Mesendoderm (in vitro differentiated cells): ENCODE results near the gene EIF2B1.
"Not testable (repeated sequence)": the region's sequence is repeated elsewhere in the genome, so short reads cannot be mapped to it uniquely, and the experiment has no call there.

ENCODE experiments used
- DNase-seq: peaks from one replicate; pipeline ENCODE4 v3.0.0; 2013
- H2AK5ac ChIP-seq: 2 replicates; pipeline ENCODE4 v1.6.1; 2013; ENCODE audit warnings: low read length, inconsistent platforms
- H2BK120ac ChIP-seq: 2 replicates; pipeline ENCODE4 v1.6.1; 2013; ENCODE audit warnings: low read depth, mild to moderate bottlenecking, low read length, moderate library complexity, mixed read lengths
- H2BK15ac ChIP-seq: replicated peaks from 2 replicates; pipeline ENCODE4 v1.6.1; 2013; ENCODE audit warnings: low read depth, mild to moderate bottlenecking, moderate library complexity
- H2BK5ac ChIP-seq: 2 replicates; pipeline ENCODE4 v1.6.1; 2013; ENCODE audit warnings: low read length, inconsistent platforms
- H3K18ac ChIP-seq: 2 replicates; pipeline ENCODE4 v1.6.1; 2013; ENCODE audit warnings: mild to moderate bottlenecking, low read length, mixed read lengths
- H3K23ac ChIP-seq: one replicate; pipeline ENCODE4 v1.6.1; 2013; ENCODE audit warnings: low read length
- H3K27ac ChIP-seq: 2 replicates; pipeline ENCODE4 v1.5.1; 2013; ENCODE audit warnings: low read depth, mild to moderate bottlenecking, inconsistent platforms, low read length, moderate library complexity
- H3K27me3 ChIP-seq: 2 replicates; pipeline ENCODE4 v1.6.1; 2013; ENCODE audit warnings: low read length, control low read depth, mild to moderate bottlenecking, inconsistent platforms; ENCODE audit not compliant: insufficient read depth, poor library complexity
- H3K36me3 ChIP-seq: 2 replicates; pipeline ENCODE4 v1.6.1; 2013; ENCODE audit warnings: low read length, inconsistent platforms; ENCODE audit not compliant: control insufficient read depth, insufficient read depth
- H3K4ac ChIP-seq: one replicate; pipeline ENCODE4 v1.6.1; 2013; ENCODE audit warnings: low read depth, mild to moderate bottlenecking, low read length, moderate library complexity
- H3K4me1 ChIP-seq: 2 replicates; pipeline ENCODE4 v1.6.1; 2013; ENCODE audit warnings: low read depth, low read length, inconsistent platforms; ENCODE audit not compliant: control insufficient read depth
- H3K4me2 ChIP-seq: 2 replicates; pipeline ENCODE4 v1.6.1; 2013; ENCODE audit warnings: low read length
- H3K4me3 ChIP-seq: 2 replicates; pipeline ENCODE4 v1.5.1; 2013; ENCODE audit warnings: mild to moderate bottlenecking, low read length
- H3K56ac ChIP-seq: one replicate; pipeline ENCODE4 v1.6.1; 2013; ENCODE audit warnings: low read length
- H3K79me1 ChIP-seq: 2 replicates; pipeline ENCODE4 v1.6.1; 2013; ENCODE audit warnings: low read length, inconsistent platforms
- H3K79me2 ChIP-seq: 2 replicates; pipeline ENCODE4 v1.6.1; 2013; ENCODE audit warnings: mild to moderate bottlenecking, low read length; ENCODE audit not compliant: control insufficient read depth, insufficient read depth
- H3K9ac ChIP-seq: 2 replicates; pipeline ENCODE4 v1.6.1; 2013; ENCODE audit warnings: low read length, inconsistent platforms
- H4K5ac ChIP-seq: one replicate; pipeline ENCODE4 v1.6.1; 2013; ENCODE audit warnings: low read length
- H4K8ac ChIP-seq: one replicate; pipeline ENCODE4 v1.6.1; 2013; ENCODE audit warnings: low read depth, mild to moderate bottlenecking, control low read depth, low read length, moderate library complexity
- WGBS: extraction: QIAGEN DNeasy Blood & Tissue Kit; methylation state at CpG from one replicate; pipeline ENCODE4 v1.1.7; 2013; ENCODE audit warnings: low lambda C conversion rate, missing lambda C conversion rate; ENCODE audit not compliant: insufficient coverage; ENCODE audit errors: extremely low coverage; 5-methylcytosine and 5-hydroxymethylcytosine counted together

The EIF2B1 gene

GRCh38 chr12:123597100-123597499 lies 36.4 kb downstream of the EIF2B1 start:
- H2BK15ac ChIP-seq: no peak overlapping the region
- no peak for DNase-seq
- peaks cover 4% of the 10 kb centered on the region for H3K79me2 ChIP-seq
- no peak overlapping the region for H3K4ac ChIP-seq
- peaks cover 1% of the 10 kb centered on the region for H3K79me1 ChIP-seq
- H3K4me3 ChIP-seq: no peak overlapping the region
- H2BK120ac ChIP-seq: no peak overlapping the region
- no peak overlapping the region for H4K8ac ChIP-seq
- H3K4me2 ChIP-seq: no peak overlapping the region
- H2AK5ac ChIP-seq: no peak overlapping the region
- H4K5ac ChIP-seq: no peak overlapping the region
- H3K23ac ChIP-seq: no peak overlapping the region
- H3K4me1 ChIP-seq: no peaks in the 10 kb centered on the region
- no peak overlapping the region for H3K56ac ChIP-seq
- H3K27ac ChIP-seq: no peak overlapping the region
- no peak overlapping the region for H2BK5ac ChIP-seq
- H3K36me3 ChIP-seq: peaks cover 7% of the 10 kb centered on the region
- whole genome bisulfite sequencing: no CpG with 5 or more reads among the region's 3 CpGs
- no peak overlapping the region for H3K9ac ChIP-seq
- H3K18ac ChIP-seq: no peak overlapping the region
- no peaks in the 10 kb centered on the region for H3K27me3 ChIP-seq

GRCh38 chr12:123595729-123596128 lies 37.8 kb downstream of the EIF2B1 start:
- Histone ChIP-seq H3K27ac (no peak overlapping the region), H3K79me2 (peaks cover 3% of the 10 kb centered on the region), H2AK5ac (no peak overlapping the region), H3K4ac (no peak overlapping the region), H3K9ac (no peak overlapping the region), H3K36me3 (peaks cover 11% of the 10 kb centered on the region), H3K4me3 (no peak overlapping the region), H3K27me3 (no peaks in the 10 kb centered on the region), H3K23ac (no peak overlapping the region), H3K79me1 (peaks cover 4% of the 10 kb centered on the region), H2BK15ac (no peak overlapping the region), H2BK5ac (no peak overlapping the region), H3K4me1 (no peaks in the 10 kb centered on the region), H4K8ac (no peak overlapping the region), H3K4me2 (no peak overlapping the region), H3K56ac (no peak overlapping the region), H4K5ac (no peak overlapping the region), H2BK120ac (no peak overlapping the region), H3K18ac (no peak overlapping the region)
- DNase-seq: no peak

- Histone ChIP-seq H3K9ac (no peak overlapping the region), H3K36me3 (peaks cover 12% of the 10 kb centered on the region), H2BK15ac (no peak overlapping the region), H3K18ac (no peak overlapping the region), H3K4me1 (no peaks in the 10 kb centered on the region), H4K8ac (no peak overlapping the region), H3K4me3 (no peak overlapping the region), H2BK5ac (no peak overlapping the region), H3K79me2 (peaks cover 12% of the 10 kb centered on the region), H4K5ac (no peak overlapping the region), H3K27me3 (no peaks in the 10 kb centered on the region), H2AK5ac (no peak overlapping the region), H3K79me1 (peaks cover 9% of the 10 kb centered on the region), H2BK120ac (no peak overlapping the region), H3K27ac (no peak overlapping the region), H3K4me2 (no peak overlapping the region), H3K23ac (no peak overlapping the region), H3K4ac (no peak overlapping the region), H3K56ac (no peak overlapping the region)
- DNase-seq: no peak
- no CpG with 5 or more reads among the region's 8 CpGs for WGBS
Observed at GRCh38 chr12:123591702-123592481, 41.6 kb downstream of the EIF2B1 start.

- H2AK5ac ChIP-seq: no peak overlapping the region
- peaks cover 9% of the 10 kb centered on the region for H3K79me1 ChIP-seq
- H3K4me2 ChIP-seq: no peak overlapping the region
- no peak overlapping the region for H4K5ac ChIP-seq
- H3K23ac ChIP-seq: no peak overlapping the region
- H3K27me3 ChIP-seq: no peaks in the 10 kb centered on the region
- DNase-seq: no peak
- H3K4me3 ChIP-seq: no peak overlapping the region
- no peak overlapping the region for H2BK5ac ChIP-seq
- no peak overlapping the region for H3K18ac ChIP-seq
- H3K4ac ChIP-seq: no peak overlapping the region
- no peak overlapping the region for H3K56ac ChIP-seq
- H3K9ac ChIP-seq: no peak overlapping the region
- H2BK120ac ChIP-seq: no peak overlapping the region
- WGBS: no CpG with 5 or more reads among the region's 4 CpGs
- peaks cover 4% of the 10 kb centered on the region for H3K4me1 ChIP-seq
- no peak overlapping the region for H4K8ac ChIP-seq
- H3K27ac ChIP-seq: no peak overlapping the region
- peaks cover 13% of the 10 kb centered on the region for H3K79me2 ChIP-seq
- H2BK15ac ChIP-seq: no peak overlapping the region
- no peaks in the 10 kb centered on the region for H3K36me3 ChIP-seq
Observed at GRCh38 chr12:123580772-123581171, 52.7 kb downstream of the EIF2B1 start.

- H3K27me3 ChIP-seq, H3K4me1 ChIP-seq, H3K23ac ChIP-seq, H2BK15ac ChIP-seq, H3K18ac ChIP-seq, H3K9ac ChIP-seq, H4K5ac ChIP-seq, H3K36me3 ChIP-seq, H3K27ac ChIP-seq, H2BK5ac ChIP-seq, DNase-seq, H4K8ac ChIP-seq, H3K79me1 ChIP-seq, H3K4me2 ChIP-seq, H3K56ac ChIP-seq, H2BK120ac ChIP-seq, H3K4ac ChIP-seq, H2AK5ac ChIP-seq, H3K4me3 ChIP-seq, H3K79me2 ChIP-seq: not testable (repeated sequence)
- WGBS: no CpG with 5 or more reads among the region's 4 CpGs
Observed at GRCh38 chr12:123578829-123579228, 54.7 kb downstream of the EIF2B1 start.

- no peaks in the 10 kb centered on the region for H3K79me2 ChIP-seq
- H3K79me1 ChIP-seq: peaks cover 3% of the 10 kb centered on the region
- H3K4me1 ChIP-seq: no peaks in the 10 kb centered on the region
Observed at GRCh38 chr12:123578243-123578642, 55.2 kb downstream of the EIF2B1 start.

More at GRCh38 chr12:123578243-123578642, 55.2 kb downstream of the EIF2B1 start:
- Histone ChIP-seq H3K23ac (no peak overlapping the region), H3K18ac (no peak overlapping the region), H4K5ac (no peak overlapping the region), H3K27me3 (no peaks in the 10 kb centered on the region), H3K4ac (no peak overlapping the region), H3K36me3 (no peaks in the 10 kb centered on the region), H3K56ac (no peak overlapping the region), H2BK15ac (no peak overlapping the region), H3K27ac (no peak overlapping the region), H4K8ac (no peak overlapping the region), H3K4me3 (no peak overlapping the region), H2AK5ac (no peak overlapping the region), H3K9ac (no peak overlapping the region), H2BK120ac (no peak overlapping the region), H3K4me2 (no peak overlapping the region), H2BK5ac (no peak overlapping the region)
- DNase-seq: no peak
- WGBS: no CpG with 5 or more reads among the region's 3 CpGs
